CD4-positive, alpha-beta T cell treated with Interferon alpha-2 for 1 hour (primary cell): ENCODE data around the gene LRBA.
"Not testable (repeated sequence)": the region's sequence is repeated elsewhere in the genome, so short reads cannot be mapped to it uniquely, and the experiment has no call there.

Source experiments
- DNase-seq, 2 donors: peaks; one replicate each; pipeline ENCODE4 v3.0.0-alpha.2; 2020 to 2022

Gene LRBA

GRCh38 chr4:150540959-150541360 lies 474.1 kb downstream of the LRBA start:
- DNase-seq = no peak

DNA sequence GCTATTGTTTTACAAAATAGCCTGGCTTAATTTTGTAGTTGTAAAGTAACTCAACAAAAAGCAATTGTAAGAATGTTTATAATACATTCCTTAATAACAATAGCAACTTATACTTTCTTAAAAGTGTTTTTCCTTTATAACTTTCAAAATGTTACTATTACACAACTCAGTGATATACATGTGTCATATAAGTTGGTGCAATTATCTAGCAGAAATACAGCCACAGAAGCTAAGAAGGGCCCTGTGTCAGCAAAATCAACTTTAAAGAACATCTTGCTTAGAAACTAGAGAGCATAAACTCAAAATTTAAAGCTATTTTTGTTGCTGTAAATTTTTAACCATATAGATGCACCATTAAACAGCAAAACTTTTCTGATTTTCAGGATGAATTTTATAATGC lies 474.5 kb downstream of the LRBA start:
- DNase-seq = no peak

DNA sequence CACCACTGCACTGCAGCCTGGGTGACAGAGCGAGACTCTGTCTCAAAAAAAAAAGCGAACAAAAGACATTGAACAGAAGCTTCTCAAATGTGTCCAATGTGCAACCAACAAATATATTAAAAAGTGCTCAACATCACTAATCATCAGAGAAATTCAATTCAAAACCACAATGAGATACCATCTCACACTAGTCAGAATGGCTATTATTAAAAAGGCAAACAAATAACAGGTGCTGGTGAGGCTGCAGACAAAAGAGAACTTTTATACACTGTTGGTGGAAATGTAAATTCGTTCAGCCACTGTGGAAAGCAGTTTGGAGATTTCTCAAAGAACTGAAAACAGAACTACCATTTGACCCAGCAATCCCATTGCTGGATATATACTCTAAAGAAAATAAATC lies 477.2 kb downstream of the LRBA start:
- DNase-seq = not testable (repeated sequence)

- DNase-seq = no peak
Observed at GRCh38 chr4:150534818-150535217, 480.3 kb downstream of the LRBA start.

- DNase-seq = no peak
Observed at GRCh38 chr4:150533673-150534072, 481.4 kb downstream of the LRBA start.

DNA sequence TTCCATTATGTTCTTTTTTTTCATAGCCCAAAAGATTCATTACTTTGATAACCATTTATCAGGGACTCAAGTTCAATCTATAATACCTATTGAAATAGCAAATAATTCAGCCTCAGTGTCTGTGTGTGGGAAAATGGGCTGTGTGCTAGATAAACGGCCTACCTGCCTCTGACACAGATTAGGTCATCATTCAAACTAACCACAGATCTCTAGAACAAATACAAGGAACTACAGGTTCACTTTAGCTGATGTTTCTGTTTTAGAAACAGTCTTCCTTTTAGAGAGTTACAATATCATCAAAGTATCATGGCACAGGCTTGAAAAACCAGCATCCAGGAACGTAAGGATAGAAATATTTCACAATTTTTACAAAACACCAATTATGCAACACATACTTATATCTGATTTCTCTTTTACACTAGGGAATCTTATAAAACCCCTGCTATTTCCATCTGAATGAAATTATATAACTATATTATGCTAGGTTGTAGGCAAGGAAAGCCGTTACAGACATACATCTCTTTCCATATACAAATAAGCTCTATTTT lies 489.7 kb downstream of the LRBA start:
- no peak for DNase-seq

- no peak for DNase-seq
Observed at GRCh38 chr4:150518559-150518958, 496.5 kb downstream of the LRBA start.

GRCh38 chr4:150515135-150515534 lies 499.9 kb downstream of the LRBA start:
- no peak for DNase-seq

DNA sequence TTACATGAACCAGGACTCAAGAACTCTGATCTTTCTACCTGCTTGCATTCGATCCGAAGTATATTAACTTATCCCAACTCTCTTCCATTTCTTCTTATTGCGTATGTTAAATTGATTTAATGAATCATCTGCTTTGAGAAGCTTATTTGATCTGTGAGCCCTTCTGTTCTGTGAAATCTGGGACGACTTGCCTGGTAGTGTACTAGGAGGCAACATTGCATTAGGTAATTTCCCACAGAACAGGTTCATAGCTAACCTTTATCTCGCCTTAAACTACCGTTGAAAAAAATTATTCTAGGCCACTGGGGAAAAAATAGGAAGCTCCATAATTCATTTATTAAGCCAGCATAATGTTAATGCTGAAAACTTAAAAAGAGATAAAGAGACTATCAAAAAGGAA lies 500.4 kb downstream of the LRBA start:
- no peak for DNase-seq

DNA sequence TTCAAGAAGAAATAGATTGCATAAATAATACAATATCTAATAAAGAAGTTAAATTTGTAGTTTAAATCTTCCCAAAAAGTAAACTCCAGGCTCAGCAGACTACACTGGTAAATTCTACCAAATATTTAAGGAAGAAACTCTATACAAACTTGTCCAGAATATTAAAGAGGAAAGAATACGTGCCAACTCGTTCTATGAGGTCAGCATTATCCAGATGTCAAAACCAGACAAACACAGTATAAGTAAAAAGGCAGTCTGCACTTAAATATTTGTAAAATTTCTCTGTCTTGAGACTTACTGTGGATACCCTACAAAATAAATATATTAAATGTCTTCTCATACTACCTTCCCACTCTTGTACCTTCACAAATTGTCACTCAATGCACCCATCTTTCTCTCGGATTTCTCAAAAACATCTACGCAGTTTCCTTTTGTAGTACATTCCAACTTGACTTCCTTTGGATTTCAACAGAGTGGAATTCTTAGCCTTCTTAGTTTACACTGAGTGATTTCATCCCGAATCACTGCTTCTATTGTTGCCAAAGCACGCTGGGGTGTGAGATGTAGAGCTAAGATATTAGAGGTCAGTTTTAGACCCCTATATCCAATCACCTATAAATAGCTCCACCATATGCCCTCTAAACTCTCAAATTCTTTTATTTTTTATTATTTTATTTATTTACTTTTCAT lies 504.8 kb downstream of the LRBA start:
- DNase-seq = no peak

- not testable (repeated sequence) for DNase-seq
Observed at GRCh38 chr4:150507656-150508055, 507.4 kb downstream of the LRBA start.

- DNase-seq = no peak
Observed at GRCh38 chr4:150501983-150502382, 513.1 kb downstream of the LRBA start.

DNA sequence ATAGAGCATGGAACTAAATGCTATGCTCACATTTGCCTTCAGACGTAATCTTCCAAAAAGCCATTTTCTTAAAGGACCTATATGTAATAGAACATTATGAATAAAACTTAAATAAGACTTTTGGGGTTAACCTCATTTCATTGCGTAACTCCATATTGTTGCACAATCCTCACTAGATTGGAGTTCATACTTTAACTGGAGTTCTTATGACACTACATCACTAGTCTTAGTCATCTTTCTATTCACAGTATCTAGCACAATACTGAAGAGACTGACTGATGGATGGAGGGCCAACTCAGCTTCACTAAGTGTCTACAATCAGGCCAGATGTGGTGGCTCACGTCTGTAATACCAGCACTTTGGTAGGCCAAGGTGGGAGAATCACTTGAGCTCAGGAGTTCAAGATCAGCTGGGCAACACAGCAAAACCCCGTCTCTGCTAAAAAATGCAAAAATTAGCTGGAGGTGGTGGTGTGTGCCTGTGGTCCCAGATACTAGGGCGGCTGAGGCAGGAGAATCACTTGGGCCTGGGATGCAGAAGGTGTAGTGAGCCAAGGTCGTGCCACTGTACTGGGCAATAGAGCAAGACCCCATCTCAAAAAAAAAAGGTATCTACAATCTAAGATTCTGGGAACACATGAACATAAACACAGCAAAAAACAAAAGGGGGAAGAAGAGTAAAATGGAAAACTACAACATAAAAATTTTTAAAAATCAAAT lies 513.9 kb downstream of the LRBA start:
- DNase-seq = no peak

DNA sequence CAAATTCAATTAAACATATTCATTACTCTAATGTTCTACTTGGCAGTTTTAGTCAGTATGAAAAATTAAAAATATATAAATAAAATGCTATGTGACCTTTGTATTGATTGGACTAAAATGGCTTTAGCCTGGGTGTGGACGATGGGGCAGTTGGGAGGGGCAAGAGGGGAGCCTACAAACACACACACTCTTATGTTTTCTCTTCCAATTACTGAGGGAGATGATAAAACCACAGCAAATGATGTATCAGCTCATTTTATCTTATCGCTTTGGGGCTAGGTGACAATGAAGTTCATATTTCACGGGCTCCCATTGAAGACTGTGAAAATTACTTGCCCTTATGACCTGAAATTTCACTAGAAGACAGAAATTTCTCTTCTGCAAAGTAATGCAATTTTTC lies 517.5 kb downstream of the LRBA start:
- DNase-seq = no peak

- no peak for DNase-seq
Observed at GRCh38 chr4:150495550-150495949, 519.5 kb downstream of the LRBA start.

DNA sequence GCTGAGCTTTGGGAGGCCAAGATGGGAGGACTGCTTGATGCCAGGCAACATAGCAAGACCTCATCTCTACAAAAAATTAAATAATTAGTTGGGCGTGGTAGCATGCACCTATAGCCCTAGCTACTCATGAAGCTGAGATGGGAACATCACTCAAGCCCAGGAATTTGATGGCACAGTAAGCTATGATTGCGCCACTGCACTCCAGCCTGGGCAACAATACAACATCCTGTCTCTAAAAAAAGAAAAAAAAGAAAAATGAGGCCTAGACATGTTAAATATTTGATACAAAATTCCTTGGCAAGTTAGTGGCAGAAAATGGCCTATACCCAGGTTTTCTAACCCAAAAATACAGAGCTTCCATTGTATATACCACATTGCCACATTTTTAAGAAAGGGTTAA lies 521.2 kb downstream of the LRBA start:
- no peak for DNase-seq

- DNase-seq = no peak
Observed at GRCh38 chr4:150491132-150492049, 523.7 kb downstream of the LRBA start.

DNA sequence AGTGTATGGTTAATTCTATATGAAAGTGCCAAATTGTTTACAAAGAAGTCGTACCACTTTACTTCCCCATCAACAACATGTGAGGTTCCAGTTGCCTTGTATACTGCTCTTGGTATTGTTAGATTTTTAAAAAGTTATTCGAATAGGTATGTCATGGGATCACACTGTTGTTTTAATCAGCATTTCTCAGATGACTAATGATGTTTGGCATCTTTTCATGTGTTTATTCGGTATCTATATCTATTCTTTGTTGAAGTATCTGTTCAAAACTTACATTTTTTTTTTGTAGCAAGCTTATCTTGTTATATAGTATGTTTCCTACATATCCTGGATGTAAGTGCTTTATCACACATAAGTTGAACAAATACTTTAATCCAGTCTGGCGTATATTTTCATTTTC lies 532.5 kb downstream of the LRBA start:
- no peak for DNase-seq

- DNase-seq = no peak
Observed at GRCh38 chr4:150479657-150480056, 535.4 kb downstream of the LRBA start.

DNA sequence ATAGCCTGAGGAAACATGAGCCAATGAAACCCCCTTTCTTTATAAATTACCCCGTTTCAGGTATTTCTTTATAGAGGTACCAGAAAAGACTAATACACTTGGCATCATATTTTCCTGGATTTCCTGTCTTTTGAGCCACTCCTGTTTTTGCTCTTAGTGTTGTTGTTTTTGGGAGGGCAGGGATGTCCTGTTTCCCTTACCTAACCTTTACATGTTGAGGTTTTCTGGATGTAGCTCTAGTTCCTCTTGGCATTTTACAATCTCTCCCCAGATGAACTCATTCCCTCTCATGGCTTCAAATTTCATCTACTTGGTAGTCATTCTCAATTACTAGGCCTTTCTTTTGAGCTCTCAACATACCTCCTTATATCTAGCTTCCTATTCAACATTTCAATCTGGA lies 537.2 kb downstream of the LRBA start:
- DNase-seq = no peak

- no peak for DNase-seq
Observed at GRCh38 chr4:150476776-150477175, 538.3 kb downstream of the LRBA start.

DNA sequence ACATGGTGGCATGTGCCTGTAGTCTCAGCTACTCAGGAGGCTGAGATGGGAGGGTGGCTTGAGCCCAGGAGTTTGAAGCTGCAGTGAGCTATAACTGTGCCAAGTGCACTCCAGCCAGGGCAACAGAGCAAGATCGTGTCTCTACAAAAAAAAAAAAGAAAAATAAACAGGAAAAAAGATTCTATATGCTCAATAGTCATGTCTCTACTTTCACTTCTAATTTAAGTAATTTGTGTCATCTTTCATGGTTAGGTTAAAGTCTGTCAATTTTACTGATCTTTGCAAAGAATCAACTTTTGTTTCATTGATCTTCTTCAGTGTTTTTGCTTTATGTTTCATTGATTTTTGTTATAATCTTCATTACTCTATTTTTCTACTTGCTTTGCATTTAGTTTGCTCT lies 539.3 kb downstream of the LRBA start:
- DNase-seq = no peak

GRCh38 chr4:150464523-150464922 lies 550.6 kb downstream of the LRBA start:
- no peak for DNase-seq
